ENCODE results near the gene DISP3.

The DISP3 gene

DNA sequence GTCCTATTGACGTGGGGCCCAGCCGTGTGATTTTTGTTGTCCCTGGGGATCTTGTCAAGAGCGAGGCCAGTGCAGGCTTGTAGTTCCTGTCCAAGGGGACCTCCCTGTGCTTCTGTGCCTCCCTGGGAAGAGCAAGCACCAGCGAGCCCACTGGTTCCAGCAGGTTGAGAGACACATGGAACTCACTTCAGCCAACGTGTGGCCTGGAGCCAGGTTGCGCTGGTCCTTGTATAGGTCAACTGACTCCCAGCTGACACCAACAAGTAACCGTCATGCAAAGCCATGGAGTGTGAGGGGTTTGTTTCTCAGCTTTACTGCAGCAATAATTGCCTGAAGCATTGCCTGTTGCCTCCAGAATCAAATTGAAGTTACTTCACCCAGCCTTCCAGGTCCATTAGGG, 63.0 kb downstream of the DISP3 start:
- DNase-seq: no peak
- Mint-ChIP-seq H3K4me1 (ENCODE audit: low read depth) (no peaks in the 10 kb centered on the region), H3K4me3 (no peak overlapping the region), H3K9me3 (no peaks in the 10 kb centered on the region), H3K27me3 (peaks cover 8% of the 10 kb centered on the region), H3K27ac (no peak overlapping the region), H3K36me3 (ENCODE audit: low read depth) (no peaks in the 10 kb centered on the region)

DNA sequence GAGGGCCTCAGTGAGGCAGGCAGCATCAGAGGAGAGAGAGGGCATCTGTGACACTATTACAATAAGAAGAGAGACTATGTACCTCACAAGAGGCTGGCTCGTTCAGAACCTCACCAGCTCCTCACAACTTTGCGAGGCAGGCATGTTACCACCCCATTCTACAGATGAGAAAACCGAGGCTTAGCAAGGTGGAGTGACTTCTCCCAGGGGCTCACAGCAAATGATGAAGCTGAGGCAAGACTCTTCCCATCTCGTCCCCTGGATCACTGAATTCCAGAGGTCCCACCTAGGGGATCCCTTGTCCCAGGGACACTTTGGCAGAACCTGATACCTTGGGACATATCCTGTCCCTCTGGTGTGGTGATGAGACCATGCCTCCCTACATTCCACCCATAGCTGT, 64.4 kb downstream of the DISP3 start:
- Mint-ChIP-seq H3K27ac (no peak overlapping the region), H3K36me3 (ENCODE audit: low read depth) (no peaks in the 10 kb centered on the region), H3K9me3 (no peaks in the 10 kb centered on the region), H3K4me3 (no peak overlapping the region), H3K4me1 (ENCODE audit: low read depth) (no peaks in the 10 kb centered on the region), H3K27me3 (peaks cover 9% of the 10 kb centered on the region)
- no peak for DNase-seq

DNA sequence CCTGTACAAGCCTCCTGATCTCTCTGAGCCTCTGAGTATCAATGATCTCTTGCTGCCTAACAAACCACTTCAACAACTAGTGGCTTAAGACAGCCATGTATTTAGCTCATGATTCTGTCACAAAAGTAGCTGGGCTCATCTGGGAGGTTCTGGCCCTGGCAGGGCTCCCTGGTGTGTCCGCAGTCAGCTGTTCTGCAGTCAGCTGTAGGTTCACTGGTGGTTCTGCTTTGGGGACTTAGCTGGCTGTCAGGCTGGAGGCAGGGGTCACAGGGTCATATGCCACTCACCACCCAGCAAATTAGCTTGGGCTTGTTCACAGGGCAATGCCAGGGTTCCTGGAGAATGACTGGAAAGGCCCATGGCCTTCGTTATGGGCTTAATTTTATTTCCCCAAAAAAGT, 64.8 kb downstream of the DISP3 start:
- no peak for DNase-seq
- Mint-ChIP-seq H3K4me3 (no peak overlapping the region), H3K27me3 (peaks cover 11% of the 10 kb centered on the region), H3K9me3 (no peaks in the 10 kb centered on the region), H3K4me1 (ENCODE audit: low read depth) (no peaks in the 10 kb centered on the region), H3K36me3 (ENCODE audit: low read depth) (no peaks in the 10 kb centered on the region), H3K27ac (no peak overlapping the region)

DNA sequence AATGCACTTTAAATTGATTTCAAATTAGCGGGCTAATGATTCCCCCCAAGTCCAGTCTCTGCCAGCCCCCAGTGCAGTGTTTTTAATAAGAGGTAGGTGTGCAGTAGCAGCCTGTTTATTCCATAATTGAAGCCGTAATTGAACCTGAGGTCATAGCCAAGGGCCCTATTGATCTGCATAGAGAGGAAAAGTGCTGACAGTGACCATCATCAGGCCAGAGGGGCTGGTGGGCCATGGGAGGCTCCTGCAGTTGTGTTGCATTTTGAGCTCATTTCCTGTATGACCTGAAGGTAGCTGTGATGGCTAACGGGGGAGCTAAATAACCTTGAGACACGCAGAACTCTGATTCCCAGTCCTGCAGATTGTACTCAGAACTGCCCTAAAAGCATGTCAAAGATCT, 67.5 kb downstream of the DISP3 start:
- DNase-seq: no peak
- H3K27me3 Mint-ChIP-seq: peaks cover 32% of the 10 kb centered on the region
- H3K36me3 Mint-ChIP-seq (ENCODE audit: low read depth): no peaks in the 10 kb centered on the region
- no peaks in the 10 kb centered on the region for H3K4me1 Mint-ChIP-seq (ENCODE audit: low read depth)
- H3K4me3 Mint-ChIP-seq: no peak overlapping the region
- no peak overlapping the region for H3K27ac Mint-ChIP-seq
- no peaks in the 10 kb centered on the region for H3K9me3 Mint-ChIP-seq

DNA sequence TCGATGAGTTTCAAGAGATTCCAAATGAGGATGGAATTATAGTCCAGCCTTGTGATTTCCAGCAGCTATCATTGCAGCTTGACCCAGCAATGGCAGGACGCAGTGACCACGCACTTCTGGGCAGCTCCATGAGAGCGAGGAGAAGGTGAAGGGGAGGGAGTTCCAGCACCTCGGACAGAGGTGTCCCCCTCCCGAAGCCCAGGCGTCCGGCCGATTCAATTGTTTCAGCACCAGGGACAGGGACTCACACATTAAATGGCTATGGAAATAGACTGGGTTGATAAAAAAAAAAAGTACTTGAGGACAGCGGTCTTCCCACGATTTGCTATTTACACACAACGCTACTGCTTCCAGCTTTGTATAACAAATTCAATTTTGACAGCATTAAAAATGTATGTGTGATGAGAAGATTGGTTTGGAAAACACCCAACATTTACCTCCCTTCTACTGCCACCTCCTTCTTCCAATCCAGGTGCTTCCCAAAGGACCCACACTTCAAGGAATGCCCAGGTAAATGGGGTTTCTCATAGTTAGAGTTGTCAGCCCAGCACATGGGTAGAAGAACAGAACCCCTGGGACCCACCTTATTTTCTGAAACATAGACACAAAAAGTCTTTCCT, 71.8 kb downstream of the DISP3 start:
- Mint-ChIP-seq H3K36me3 (ENCODE audit: low read depth) (no peaks in the 10 kb centered on the region), H3K4me3 (no peak overlapping the region), H3K4me1 (ENCODE audit: low read depth) (no peaks in the 10 kb centered on the region), H3K27ac (no peak overlapping the region), H3K9me3 (no peaks in the 10 kb centered on the region), H3K27me3 (peaks cover 64% of the 10 kb centered on the region)
- peak; percentile 45 for DNase-seq

DNA sequence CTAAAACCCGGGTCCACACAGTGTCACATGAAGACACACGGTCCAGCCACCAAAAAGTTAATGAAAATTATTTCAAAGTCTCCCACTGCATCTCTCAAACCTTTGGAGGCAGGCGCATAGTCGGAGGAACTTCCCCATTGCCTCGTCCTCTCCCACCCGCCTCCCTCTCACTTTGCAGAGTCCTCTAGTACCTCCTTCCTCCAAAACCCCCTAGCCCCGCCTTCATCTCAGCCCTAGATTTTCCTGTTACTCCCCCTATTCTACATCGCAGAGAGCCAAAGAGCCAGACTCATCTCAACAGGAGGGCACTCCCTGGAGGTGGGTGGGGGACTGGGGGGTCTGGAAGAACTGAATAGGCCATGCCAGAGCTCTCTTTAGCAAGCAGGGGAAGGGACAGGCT, 79.3 kb downstream of the DISP3 start:
- Mint-ChIP-seq H3K4me1 (ENCODE audit: low read depth) (no peaks in the 10 kb centered on the region), H3K27me3 (peaks cover 76% of the 10 kb centered on the region), H3K9me3 (no peaks in the 10 kb centered on the region), H3K36me3 (ENCODE audit: low read depth) (no peaks in the 10 kb centered on the region), H3K4me3 (no peak overlapping the region), H3K27ac (no peak overlapping the region)
- DNase-seq: no peak

DNA sequence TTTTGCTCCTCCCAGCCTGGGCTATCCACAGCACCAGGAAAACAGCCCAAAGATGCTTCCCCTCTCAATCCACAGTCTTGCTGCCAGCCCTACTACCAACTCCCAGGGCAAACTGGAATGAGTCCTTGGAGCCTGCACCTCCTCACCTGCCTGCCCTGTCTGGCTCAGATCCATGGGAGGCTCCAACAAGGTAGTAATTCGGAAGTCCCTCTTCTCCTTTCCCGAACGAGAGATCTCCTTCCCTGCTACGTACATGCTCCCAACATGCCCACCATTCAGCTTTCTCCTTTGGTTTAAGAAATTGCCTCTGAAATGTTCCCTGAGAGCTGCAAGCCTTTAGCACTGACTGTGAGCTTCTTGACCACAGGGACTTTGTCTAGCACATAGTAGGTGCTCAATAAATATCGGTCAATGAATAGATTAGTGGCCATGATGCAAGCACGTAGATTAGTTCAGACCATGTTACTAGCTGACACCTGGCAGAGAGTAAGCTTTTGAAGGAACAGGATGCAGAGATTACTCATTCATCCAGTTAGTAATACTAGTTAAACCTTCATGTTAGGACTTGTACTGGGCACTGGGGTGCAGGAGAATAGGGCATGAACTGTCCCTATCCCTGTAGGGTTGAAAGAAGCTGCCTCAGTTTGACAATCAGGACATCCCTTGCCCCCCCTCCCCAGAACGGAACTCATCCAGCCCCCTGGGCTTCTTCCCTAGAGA, 80.1 kb downstream of the DISP3 start:
- Mint-ChIP-seq H3K4me1 (ENCODE audit: low read depth) (no peaks in the 10 kb centered on the region), H3K4me3 (no peak overlapping the region), H3K9me3 (no peaks in the 10 kb centered on the region), H3K36me3 (ENCODE audit: low read depth) (no peaks in the 10 kb centered on the region), H3K27me3 (peaks cover 76% of the 10 kb centered on the region), H3K27ac (no peak overlapping the region)
- DNase-seq: no peak

DNA sequence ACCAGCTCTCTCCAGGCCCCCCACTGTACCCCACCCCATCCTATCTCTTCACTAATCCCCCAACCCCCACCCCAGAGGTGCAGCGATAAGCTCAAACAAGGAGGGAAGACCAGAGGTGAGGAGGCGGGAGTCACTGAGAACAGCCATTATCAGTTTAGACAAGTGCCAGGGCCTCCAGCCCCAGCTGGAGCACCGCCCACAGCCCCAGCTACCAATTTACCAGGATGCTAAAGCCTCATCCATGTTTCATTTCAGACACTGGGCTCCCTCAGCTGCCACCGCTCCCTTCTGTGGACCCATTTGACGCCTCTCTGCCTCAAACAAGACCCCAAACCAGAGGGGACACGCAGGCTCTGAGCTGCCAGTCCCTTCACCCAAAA, 80.6 kb downstream of the DISP3 start:
- no peak overlapping the region for H3K27ac Mint-ChIP-seq
- H3K9me3 Mint-ChIP-seq: no peaks in the 10 kb centered on the region
- peaks cover 72% of the 10 kb centered on the region for H3K27me3 Mint-ChIP-seq
- H3K4me1 Mint-ChIP-seq (ENCODE audit: low read depth): no peaks in the 10 kb centered on the region
- DNase-seq: no peak
- no peaks in the 10 kb centered on the region for H3K36me3 Mint-ChIP-seq (ENCODE audit: low read depth)
- H3K4me3 Mint-ChIP-seq: no peak overlapping the region

DNA sequence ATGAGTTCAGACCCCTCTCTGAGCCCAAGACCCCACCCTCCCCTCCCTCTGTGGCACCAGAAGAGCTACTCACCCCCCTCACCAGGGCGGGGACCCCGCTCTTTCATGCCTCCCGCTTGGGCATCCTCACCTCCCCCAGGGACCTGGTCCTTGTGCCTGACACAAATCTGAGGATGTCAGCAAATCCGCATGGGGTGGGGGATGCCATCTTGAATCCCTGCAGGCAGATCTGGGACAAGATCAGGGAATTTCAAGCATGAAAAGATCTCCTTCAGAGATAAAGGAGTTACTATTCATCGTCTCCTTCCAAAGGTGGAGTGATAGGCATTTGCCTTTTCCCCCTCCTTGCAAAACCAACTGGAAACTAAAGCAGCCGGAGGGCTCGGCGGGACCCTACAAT, 81.1 kb downstream of the DISP3 start:
- H3K4me3 Mint-ChIP-seq: no peak overlapping the region
- H3K9me3 Mint-ChIP-seq: no peaks in the 10 kb centered on the region

DNA sequence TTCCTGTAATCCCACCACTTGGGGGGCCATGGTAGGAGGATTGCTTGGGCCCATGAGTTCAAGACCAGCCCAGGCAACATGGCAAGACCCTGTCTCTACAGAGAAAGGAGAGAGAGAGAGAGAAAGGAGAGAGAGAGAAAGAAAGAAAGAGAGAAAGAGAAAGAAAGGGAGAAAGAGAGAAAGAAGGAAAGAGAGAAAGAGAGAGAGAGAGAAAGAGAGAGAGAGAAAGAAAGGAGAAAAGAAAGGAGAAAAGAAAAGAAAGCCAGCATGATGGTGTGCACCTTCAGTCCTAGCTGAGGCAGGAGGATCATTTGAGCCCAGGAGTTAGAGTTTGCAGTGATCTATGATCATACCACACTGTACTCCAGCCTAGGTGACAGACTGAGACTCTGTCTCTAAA, 82.8 kb downstream of the DISP3 start:
- Mint-ChIP-seq H3K36me3 (ENCODE audit: low read depth) (no peaks in the 10 kb centered on the region), H3K9me3 (no peaks in the 10 kb centered on the region), H3K4me1 (ENCODE audit: low read depth) (no peaks in the 10 kb centered on the region), H3K27ac (no peak overlapping the region), H3K4me3 (no peak overlapping the region), H3K27me3 (peaks cover 52% of the 10 kb centered on the region)
- no peak for DNase-seq

More for the DNA sequence above, 81.1 kb downstream of the DISP3 start:
- peaks cover 67% of the 10 kb centered on the region for H3K27me3 Mint-ChIP-seq
- H3K4me1 Mint-ChIP-seq (ENCODE audit: low read depth): no peaks in the 10 kb centered on the region
- H3K27ac Mint-ChIP-seq: no peak overlapping the region
- no peak for DNase-seq
- H3K36me3 Mint-ChIP-seq (ENCODE audit: low read depth): no peaks in the 10 kb centered on the region

DNA sequence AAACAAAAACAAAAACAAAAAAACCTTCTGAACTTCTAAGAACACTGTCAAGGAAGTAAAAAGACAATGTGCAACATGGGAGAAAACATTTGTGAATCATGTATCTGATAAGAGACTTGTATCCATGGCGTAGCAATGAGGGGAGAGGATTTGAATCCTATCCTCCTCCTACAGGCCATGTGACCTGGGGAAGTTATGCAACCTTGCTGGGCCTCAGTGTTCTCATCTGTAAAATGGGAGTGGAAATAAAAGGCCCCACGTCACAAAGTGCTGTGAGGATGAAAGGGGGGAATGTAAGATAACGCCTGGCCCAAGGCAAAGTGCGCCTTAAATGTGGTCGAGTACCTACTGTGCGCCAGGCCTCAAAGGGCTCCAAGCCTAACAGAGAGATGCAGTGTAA, 83.7 kb downstream of the DISP3 start:
- DNase-seq: no peak
- Mint-ChIP-seq H3K4me3 (no peak overlapping the region), H3K9me3 (no peaks in the 10 kb centered on the region), H3K4me1 (ENCODE audit: low read depth) (no peaks in the 10 kb centered on the region), H3K27me3 (peaks cover 47% of the 10 kb centered on the region), H3K27ac (no peak overlapping the region), H3K36me3 (ENCODE audit: low read depth) (no peaks in the 10 kb centered on the region)

DNA sequence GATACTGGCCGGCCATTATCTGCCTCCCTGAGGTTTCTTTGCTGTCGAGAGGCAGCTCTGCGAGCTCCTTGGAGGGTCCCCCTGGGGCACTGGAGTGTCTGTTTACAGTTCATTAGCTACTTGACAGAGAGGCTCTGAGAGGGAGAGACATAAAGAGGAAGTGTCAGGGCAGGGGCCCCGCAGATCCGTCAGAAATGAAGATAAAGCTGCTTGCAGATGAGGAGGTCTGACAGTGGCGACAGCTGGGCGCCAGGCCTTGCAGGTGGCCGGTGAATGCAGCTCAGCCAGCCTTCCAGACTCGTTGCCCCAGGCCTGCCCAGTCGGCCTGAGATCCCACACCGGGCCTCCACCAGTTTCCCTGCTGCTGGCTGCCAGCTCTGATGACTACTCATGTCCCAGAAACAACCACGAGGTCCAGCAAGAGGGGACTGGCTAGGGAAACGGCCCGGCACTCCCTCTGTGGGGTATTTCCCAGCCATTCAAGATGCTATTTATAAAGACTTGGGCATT, 84.7 kb downstream of the DISP3 start:
- no peaks in the 10 kb centered on the region for H3K9me3 Mint-ChIP-seq
- H3K36me3 Mint-ChIP-seq (ENCODE audit: low read depth): no peaks in the 10 kb centered on the region
- peaks cover 42% of the 10 kb centered on the region for H3K27me3 Mint-ChIP-seq
- H3K4me3 Mint-ChIP-seq: no peak overlapping the region
- no peak overlapping the region for H3K27ac Mint-ChIP-seq
- H3K4me1 Mint-ChIP-seq (ENCODE audit: low read depth): no peaks in the 10 kb centered on the region
- DNase-seq: no peak

DNA sequence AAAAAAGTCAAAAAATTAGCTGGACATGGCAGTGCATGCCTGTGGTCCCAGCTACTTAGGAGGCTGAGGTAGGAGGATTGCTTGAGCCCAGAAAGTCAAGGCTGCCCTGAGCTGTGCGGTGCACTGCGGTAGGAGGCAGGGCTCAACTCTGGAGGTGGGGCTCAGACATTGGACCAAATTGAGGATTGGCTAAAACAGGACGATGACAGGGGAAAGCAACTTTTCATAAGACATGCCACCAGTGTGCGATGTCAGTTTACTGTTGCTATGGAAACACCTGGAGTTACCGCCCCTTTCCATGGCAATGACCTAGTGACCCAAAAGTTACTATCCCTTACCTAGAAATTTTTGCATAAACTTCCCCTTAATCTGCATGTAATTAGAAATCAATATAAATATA, 85.3 kb downstream of the DISP3 start:
- peaks cover 41% of the 10 kb centered on the region for H3K27me3 Mint-ChIP-seq
- H3K4me1 Mint-ChIP-seq (ENCODE audit: low read depth): no peaks in the 10 kb centered on the region

DNA sequence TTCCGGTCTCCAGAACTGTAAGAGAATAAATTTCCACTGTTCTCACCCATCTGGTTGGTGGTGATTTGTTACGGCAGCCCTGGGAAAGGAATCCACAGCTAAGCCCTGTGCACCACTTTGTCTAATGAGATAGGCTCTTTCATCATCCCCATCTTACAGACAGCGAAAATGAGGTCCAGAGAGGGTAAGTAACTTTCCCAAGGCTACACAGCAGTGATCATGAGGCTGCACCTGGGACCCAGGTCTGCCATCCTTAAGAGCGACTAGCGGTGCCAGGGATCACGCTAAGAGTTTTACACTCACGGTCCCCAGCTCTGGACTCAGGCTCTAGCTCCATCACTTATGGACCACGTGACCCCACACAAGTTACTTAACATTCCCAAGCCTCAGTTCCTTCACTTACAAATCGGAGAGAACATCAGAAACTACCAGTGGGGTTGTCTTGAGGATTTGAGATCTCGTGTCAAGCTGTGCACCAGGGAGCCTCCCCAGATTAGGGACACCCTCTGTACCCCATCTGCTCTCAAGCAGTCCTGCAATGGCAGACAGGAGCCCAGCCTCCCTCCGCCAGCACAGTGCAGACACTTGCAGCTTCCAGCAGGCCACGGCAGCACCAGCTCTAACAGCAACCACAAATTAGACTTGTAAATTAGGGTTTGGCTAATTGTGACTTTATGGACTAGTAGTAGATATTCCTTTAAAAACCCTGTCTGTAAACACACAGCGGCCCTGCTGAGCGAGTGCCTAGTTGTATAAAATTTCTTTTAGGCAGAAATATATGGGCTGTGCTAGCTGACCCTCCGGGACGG, 87.3 kb downstream of the DISP3 start:
- no peak for DNase-seq
- Mint-ChIP-seq H3K4me1 (ENCODE audit: low read depth) (no peaks in the 10 kb centered on the region), H3K9me3 (no peaks in the 10 kb centered on the region), H3K27me3 (peaks cover 47% of the 10 kb centered on the region), H3K4me3 (no peak overlapping the region), H3K27ac (no peak overlapping the region), H3K36me3 (ENCODE audit: low read depth) (no peaks in the 10 kb centered on the region)

More for the DNA sequence above, 85.3 kb downstream of the DISP3 start:
- Mint-ChIP-seq H3K27ac (no peak overlapping the region), H3K9me3 (no peaks in the 10 kb centered on the region), H3K4me3 (no peak overlapping the region), H3K36me3 (ENCODE audit: low read depth) (no peaks in the 10 kb centered on the region)
- no peak for DNase-seq

All from activated T-cell treated with anti-CD3 and anti-CD28 coated beads, Interleukin-2, amount 50 U/mL, for 24 hours (primary cell).